Aorta (tissue), 5 donors: ENCODE measurements around the gene OR6A2. TPM values are rescaled to one million over a fixed set of nuclear protein-coding genes. Genes with fewer than 3 reads are reported as not detected.

Source experiments
- ATAC-seq: fragments of 200-7000 bp; cut with Tn5 transposase; one replicate; pipeline ENCODE4 v1.9.1; 2022; ENCODE audit warnings: moderate library complexity; ENCODE audit not compliant: low FRiP score
- DNase-seq, 2 donors: peaks; one replicate each; pipeline ENCODE4 v3.0.0-alpha.2; 2020
- H3K27ac ChIP-seq, 2 donors: one replicate each; pipeline ENCODE4 v1.5.1; 2013; ENCODE audit warnings: low read length in 2 of 2, mild to moderate bottlenecking in 2 of 2, moderate library complexity in 2 of 2, control low read depth in 1 of 2, inconsistent platforms in 1 of 2, low read depth in 1 of 2
- H3K27me3 ChIP-seq, 2 donors: one replicate each; pipeline ENCODE4 v1.6.1; 2013; ENCODE audit warnings: control low read depth in 1 of 2, low read length in 1 of 2, mild to moderate bottlenecking in 1 of 2, moderate library complexity in 1 of 2; ENCODE audit not compliant: insufficient read depth in 2 of 2, control insufficient read depth in 1 of 2
- H3K36me3 ChIP-seq, 2 donors: one replicate each; pipeline ENCODE4 v1.6.1; 2013; ENCODE audit warnings: control low read depth in 1 of 2, low read length in 1 of 2, mild to moderate bottlenecking in 1 of 2; ENCODE audit not compliant: insufficient read depth in 2 of 2, control insufficient read depth in 1 of 2
- H3K4me1 ChIP-seq, 2 donors: one replicate each; pipeline ENCODE4 v1.6.1; 2013; ENCODE audit warnings: low read length in 2 of 2, control low read depth in 1 of 2, mild to moderate bottlenecking in 1 of 2, moderate library complexity in 1 of 2; ENCODE audit not compliant: insufficient read depth in 2 of 2, control insufficient read depth in 1 of 2
- H3K4me3 ChIP-seq, 2 donors: one replicate each; pipeline ENCODE4 v1.5.1; 2013; ENCODE audit warnings: low read length in 2 of 2, control low read depth in 1 of 2, mild to moderate bottlenecking in 1 of 2
- H3K9me3 ChIP-seq: one replicate; pipeline ENCODE4 v1.6.1; 2013; ENCODE audit warnings: mild to moderate bottlenecking, low read length; ENCODE audit not compliant: control insufficient read depth
- WGBS, 2 donors: extraction: QIAGEN DNeasy Blood & Tissue Kit; methylation state at CpG; one replicate each; pipeline ENCODE4 v1.1.7; 2013; 5-methylcytosine and 5-hydroxymethylcytosine counted together
- intact Hi-C, 2 donors: fragments of 100-400 bp; cut with DNase I; formaldehyde crosslinking; loops; one replicate each; pipeline versions ENCODE4 v1.14.2 to v1.15.0; 2022
- long read RNA-seq, 2 donors: library from polyadenylated mRNA; unstranded; transcript quantifications; one replicate each; pipeline ENCODE4 v2.0.0, GENCODE V29; 2020 to 2021
- polyA plus RNA-seq, 2 donors: library from polyadenylated mRNA; stranded (reverse); fragments of 200-250 nt; gene quantifications; one replicate each; pipeline ENCODE4 v1.2.3, GENCODE V29; 2013
- total RNA-seq, 2 donors: library from RNA; stranded (reverse); fragmentation: NEBNext Ultra II Directional; extraction: Animal tissue kit (Norgen Biotek cat#: 25700); gene quantifications; one replicate each; pipeline ENCODE4 v1.2.1, GENCODE V29; 2021
- donor health status: healthy with polysubstance abuse.
- donor health status: Bipolar disorder and iron deficiency.
- donor health status: DM: no; HTN: no; CAD: no.
- donor health status: DM: no; HTN: no; CAD: no.
- donor health status: DM: yes; HTN: yes; CAD: no.

OR6A2 gene
- total RNA-seq (under 1 TPM in 1 of 2 donors, not detected in 1; 0.26 TPM), polyA plus RNA-seq (not detected)
- long read RNA-seq, donor 1 = 0 reads
- long read RNA-seq, donor 2 = 0 reads

GRCh38 chr11:6799402-6799801, at the start of gene OR6A2:
TSS of gene OR6A2 (minus strand) at chr11:6799689. CDS start at chr11:6795708, 3,981 bp downstream.
- Histone ChIP-seq H3K4me1 (no peaks in the 10 kb centered on the region), H3K36me3 (no peaks in the 10 kb centered on the region), H3K9me3 (peaks cover 1% of the 10 kb centered on the region), H3K4me3 (no peak within 1 kb of the TSS), H3K27ac (no peak within 1 kb of the TSS), H3K27me3 (peaks cover 0 to 1% of the 10 kb centered on the region in 2 donors)
- ATAC-seq (no peak), DNase-seq (no peak)
- WGBS, 2 donors = 81 to 87% methylated on average over 1 of the region's 1 CpG
- intact Hi-C loops = no loop called here

- Histone ChIP-seq H3K4me1 (no peaks in the 10 kb centered on the region), H3K27me3 (no peaks in the 10 kb centered on the region), H3K36me3 (no peaks in the 10 kb centered on the region), H3K9me3 (peaks cover 2% of the 10 kb centered on the region), H3K4me3 (no peak within 1 kb of the TSS), H3K27ac (no peak within 1 kb of the TSS)
- DNase-seq (no peak), ATAC-seq (no peak)
- WGBS, 2 donors = 51 to 69% methylated on average over 3 of the region's 3 CpGs
- intact Hi-C loops = no loop called here
These were observed 45.9 kb upstream of the OR6A2 start, which contains the start of gene OR10A5 for GRCh38 chr11:6845383-6845782. TSS of gene OR10A5 (plus strand) at chr11:6845683. CDS start at chr11:6845683, 0 bp downstream.

- Histone ChIP-seq H3K4me3 (no peak overlapping the region), H3K36me3 (no peaks in the 10 kb centered on the region), H3K4me1 (no peaks in the 10 kb centered on the region), H3K9me3 (peaks cover 2% of the 10 kb centered on the region), H3K27me3 (no peaks in the 10 kb centered on the region), H3K27ac (no peak overlapping the region)
- DNase-seq (no peak), ATAC-seq (no peak)
- 84 to 85% methylated on average over 5 of the region's 5 CpGs for WGBS, 2 donors
- intact Hi-C loops = no loop called here
These were observed 44.9 kb upstream of the OR6A2 start for GRCh38 chr11:6844356-6844755.

- no peak overlapping the region for H3K4me3 ChIP-seq
- no peak for ATAC-seq
- intact Hi-C loops = no loop called here
- no peaks in the 10 kb centered on the region for H3K36me3 ChIP-seq
- no peak overlapping the region for H3K27ac ChIP-seq
- peaks cover 2% of the 10 kb centered on the region for H3K9me3 ChIP-seq
- no peaks in the 10 kb centered on the region for H3K27me3 ChIP-seq
- DNase-seq = no peak
- H3K4me1 ChIP-seq = no peaks in the 10 kb centered on the region
- 36 to 41% methylated on average over 2 of the region's 2 CpGs for WGBS, 2 donors
These were observed 44.2 kb upstream of the OR6A2 start for GRCh38 chr11:6843670-6844069.

GRCh38 chr11:6841694-6842093, 42.2 kb upstream of the OR6A2 start:
- DNase-seq (no peak), ATAC-seq (no peak)
- Histone ChIP-seq H3K27me3 (no peaks in the 10 kb centered on the region), H3K36me3 (no peaks in the 10 kb centered on the region), H3K9me3 (peaks cover 2% of the 10 kb centered on the region), H3K4me3 (no peak overlapping the region), H3K4me1 (no peaks in the 10 kb centered on the region), H3K27ac (no peak overlapping the region)
- intact Hi-C loops = no loop called here

GRCh38 chr11:6834021-6834420, 34.5 kb upstream of the OR6A2 start:
- intact Hi-C loops = no loop called here
- no peaks in the 10 kb centered on the region for H3K36me3 ChIP-seq
- 45 to 57% methylated on average over 1 of the region's 1 CpG for WGBS, 2 donors
- no peaks in the 10 kb centered on the region for H3K4me1 ChIP-seq
- H3K27ac ChIP-seq = no peak overlapping the region
- DNase-seq (no peak), ATAC-seq (no peak)
- no peaks in the 10 kb centered on the region for H3K9me3 ChIP-seq
- H3K27me3 ChIP-seq = no peaks in the 10 kb centered on the region
- no peak overlapping the region for H3K4me3 ChIP-seq

- DNase-seq (no peak), ATAC-seq (peak; percentile 22)
- Histone ChIP-seq H3K27ac (no peak overlapping the region), H3K36me3 (no peaks in the 10 kb centered on the region), H3K9me3 (no peaks in the 10 kb centered on the region), H3K4me3 (no peak overlapping the region), H3K27me3 (no peaks in the 10 kb centered on the region), H3K4me1 (no peaks in the 10 kb centered on the region)
- intact Hi-C loops = no loop called here
- WGBS, 2 donors = 67 to 68% methylated on average over 6 of the region's 6 CpGs
These were observed 33.9 kb upstream of the OR6A2 start for GRCh38 chr11:6833356-6833755.

GRCh38 chr11:6828103-6828502, 28.6 kb upstream of the OR6A2 start:
- no peaks in the 10 kb centered on the region for H3K9me3 ChIP-seq
- 78 to 80% methylated on average over 1 of the region's 1 CpG for WGBS, 2 donors
- no peaks in the 10 kb centered on the region for H3K36me3 ChIP-seq
- H3K27ac ChIP-seq = no peak overlapping the region
- no peaks in the 10 kb centered on the region for H3K27me3 ChIP-seq
- no peaks in the 10 kb centered on the region for H3K4me1 ChIP-seq
- intact Hi-C loops = loop anchor here in 1 of 2 donors (10.0 kb wide), 1 partner anchor 617 kb away; no protein-coding TSS in a partner anchor
- H3K4me3 ChIP-seq = no peak overlapping the region
- DNase-seq = no peak
- ATAC-seq = no peak

GRCh38 chr11:6825231-6825744, 25.8 kb upstream of the OR6A2 start:
- Histone ChIP-seq H3K27ac (no peak overlapping the region), H3K36me3 (no peaks in the 10 kb centered on the region), H3K4me3 (no peak overlapping the region), H3K27me3 (no peaks in the 10 kb centered on the region), H3K4me1 (no peaks in the 10 kb centered on the region), H3K9me3 (no peaks in the 10 kb centered on the region)
- intact Hi-C loops = loop anchor here in 1 of 2 donors (10.0 kb wide), 1 partner anchor 620 kb away; no protein-coding TSS in a partner anchor
- 78 to 80% methylated on average over 7 of the region's 7 CpGs for WGBS, 2 donors
- ATAC-seq = no peak
- DNase-seq = no peak
